Measurements from ENCODE around the gene ZC3H18.

GRCh38 chr16:88645455-88645854 is 75.3 kb downstream of the ZC3H18 start:
- TF ChIP-seq ELK1 (IDR thresholded peaks at IDR 0.05; ENCODE audit: borderline replicate concordance, low read depth, low read length) (no peak), MAFK (IDR thresholded peaks at IDR 0.05; ENCODE audit: low read depth, low read length) (no peak), SMC3 (IDR thresholded peaks at IDR 0.05; ENCODE audit: low read depth, low read length) (no peak)
- TF ChIP-seq, protein P1, sequence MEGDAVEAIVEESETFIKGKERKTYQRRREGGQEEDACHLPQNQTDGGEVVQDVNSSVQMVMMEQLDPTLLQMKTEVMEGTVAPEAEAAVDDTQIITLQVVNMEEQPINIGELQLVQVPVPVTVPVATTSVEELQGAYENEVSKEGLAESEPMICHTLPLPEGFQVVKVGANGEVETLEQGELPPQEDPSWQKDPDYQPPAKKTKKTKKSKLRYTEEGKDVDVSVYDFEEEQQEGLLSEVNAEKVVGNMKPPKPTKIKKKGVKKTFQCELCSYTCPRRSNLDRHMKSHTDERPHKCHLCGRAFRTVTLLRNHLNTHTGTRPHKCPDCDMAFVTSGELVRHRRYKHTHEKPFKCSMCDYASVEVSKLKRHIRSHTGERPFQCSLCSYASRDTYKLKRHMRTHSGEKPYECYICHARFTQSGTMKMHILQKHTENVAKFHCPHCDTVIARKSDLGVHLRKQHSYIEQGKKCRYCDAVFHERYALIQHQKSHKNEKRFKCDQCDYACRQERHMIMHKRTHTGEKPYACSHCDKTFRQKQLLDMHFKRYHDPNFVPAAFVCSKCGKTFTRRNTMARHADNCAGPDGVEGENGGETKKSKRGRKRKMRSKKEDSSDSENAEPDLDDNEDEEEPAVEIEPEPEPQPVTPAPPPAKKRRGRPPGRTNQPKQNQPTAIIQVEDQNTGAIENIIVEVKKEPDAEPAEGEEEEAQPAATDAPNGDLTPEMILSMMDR (conservative IDR thresholded peaks at IDR 0.05; ENCODE audit: low read depth, low read length) = no peak
